GM21381 (cell line): Measurements from ENCODE around the gene DNM3.

Experiments
- ATAC-seq: cut with Tn5 transposase; IDR thresholded peaks from one replicate; pipeline ENCODE4 v1.9.1; 2021; ENCODE audit warnings: mild to moderate bottlenecking, moderate library complexity; ENCODE audit not compliant: unreplicated experiment

The DNM3 gene

DNA sequence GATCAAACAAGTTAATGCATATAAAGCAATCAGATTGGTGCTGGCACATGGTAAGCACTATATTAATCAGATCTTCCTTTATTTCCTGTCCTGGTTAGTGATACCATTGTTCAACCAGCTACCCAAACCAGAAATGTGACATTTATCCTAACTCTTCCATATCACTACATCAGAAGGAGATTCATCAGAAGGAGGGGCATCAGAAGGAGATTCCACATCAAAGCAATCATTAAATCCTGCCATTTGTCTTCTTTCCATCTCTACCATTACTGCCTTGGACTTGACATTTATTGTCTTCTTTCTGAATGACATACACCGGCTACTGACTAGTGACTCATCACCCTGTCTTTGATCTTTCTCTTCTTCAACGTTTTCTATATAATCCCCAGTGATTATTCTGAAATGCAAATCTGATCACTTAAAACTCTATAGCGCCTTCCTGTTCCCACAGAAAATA is 75.0 kb downstream of the DNM3 start:
- no peak for ATAC-seq

DNA sequence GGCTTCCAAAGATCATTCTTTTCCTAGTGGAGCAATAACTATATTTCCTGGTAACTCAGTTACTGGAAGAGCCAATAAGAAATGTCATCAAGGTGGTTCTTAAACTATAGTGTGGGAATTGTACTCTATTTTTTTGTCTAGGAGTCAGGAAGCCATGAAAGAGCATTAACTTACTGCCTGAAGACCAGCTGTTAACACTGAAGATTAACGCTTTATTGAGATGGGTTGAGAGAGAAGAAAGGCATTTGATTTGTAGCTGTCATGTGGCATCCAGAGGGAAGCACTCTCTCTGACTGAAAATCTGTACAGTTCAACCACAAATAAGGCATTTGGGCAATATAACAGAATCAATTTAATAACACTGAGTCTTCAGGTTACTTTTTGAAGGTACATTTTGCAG is 76.0 kb downstream of the DNM3 start:
- no peak for ATAC-seq

DNA sequence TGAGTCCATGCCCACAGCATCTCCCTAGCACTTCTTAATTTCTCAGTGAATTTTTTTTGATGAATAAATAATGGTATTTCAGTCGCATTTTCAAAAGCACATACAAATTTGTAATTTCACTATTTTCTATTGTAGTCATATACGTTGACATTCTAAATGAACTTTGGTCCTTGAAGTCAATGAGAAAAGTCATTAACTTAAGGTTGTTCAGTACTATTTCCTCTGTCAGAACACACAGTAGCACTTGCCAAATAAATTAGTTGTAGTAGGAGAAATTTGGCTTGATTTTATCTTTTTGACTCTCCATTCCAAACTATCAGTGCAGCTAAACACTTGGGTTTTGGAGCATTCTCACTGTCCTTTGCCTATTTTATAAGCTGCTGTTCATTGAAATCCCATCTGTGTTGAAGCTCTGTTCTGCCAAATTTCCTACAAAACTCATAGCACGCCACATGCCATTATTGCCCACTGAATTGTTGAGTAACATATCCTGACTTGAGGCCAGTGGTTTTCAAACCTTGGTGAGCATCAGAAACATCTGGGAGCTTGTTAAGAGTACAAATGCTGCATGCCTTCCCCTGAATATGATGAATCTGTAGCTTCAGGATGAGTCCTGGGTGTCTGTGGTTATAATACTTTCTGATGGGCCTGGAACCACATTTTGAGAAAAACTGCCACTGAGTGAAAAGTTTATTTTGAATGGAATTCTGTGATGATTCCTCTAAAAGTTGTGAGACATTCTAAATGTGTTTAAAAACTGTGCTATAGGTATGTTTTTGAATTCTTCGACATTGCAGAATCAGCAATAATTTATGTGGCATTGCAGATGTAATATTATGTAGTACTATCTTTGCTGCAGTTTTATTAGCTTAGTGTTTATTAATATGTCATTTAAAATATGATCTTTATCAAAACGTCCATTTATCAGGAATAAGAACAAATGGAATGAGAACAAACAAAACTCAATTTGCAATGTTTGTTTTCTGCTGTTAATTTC is 78.9 kb downstream of the DNM3 start:
- no peak for ATAC-seq

DNA sequence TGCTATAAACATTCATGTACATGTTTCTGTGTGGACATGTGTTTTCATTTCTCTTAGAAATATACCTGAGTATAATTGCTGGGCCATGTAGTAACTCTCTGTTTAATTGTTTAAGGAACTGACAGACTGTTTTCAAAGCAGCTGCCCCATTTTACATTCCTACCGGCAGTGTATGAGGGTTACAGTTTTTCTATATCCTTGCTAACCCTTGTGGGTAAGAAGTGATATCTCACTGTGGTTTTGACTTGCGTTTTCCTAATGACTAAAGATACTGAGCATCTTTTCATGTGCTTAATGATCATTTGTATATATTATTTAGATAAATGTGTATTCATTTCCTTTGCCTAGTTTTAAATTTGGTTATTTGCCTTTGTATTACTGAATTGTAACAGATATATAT is 81.7 kb downstream of the DNM3 start:
- no peak for ATAC-seq

DNA sequence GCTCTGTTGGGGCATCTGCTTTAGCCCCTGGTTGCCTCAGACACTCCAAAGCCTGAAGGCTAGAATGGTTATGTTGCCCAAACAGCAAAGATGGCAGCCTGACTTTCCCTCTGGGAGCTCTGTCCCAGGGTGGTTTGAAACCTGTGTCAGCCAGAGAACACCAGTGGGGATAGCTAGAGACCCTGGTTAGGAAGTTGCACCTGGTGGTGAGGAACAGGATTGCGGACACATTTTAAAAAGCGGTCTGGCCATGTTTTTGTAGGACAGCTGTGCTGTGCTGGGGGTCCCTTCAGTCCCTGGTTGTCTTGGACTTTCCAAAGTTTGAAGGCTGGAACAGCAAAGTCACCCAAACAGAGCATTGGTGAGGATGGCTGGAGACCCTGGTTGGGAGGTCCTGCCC is 87.8 kb downstream of the DNM3 start:
- ATAC-seq = no peak

DNA sequence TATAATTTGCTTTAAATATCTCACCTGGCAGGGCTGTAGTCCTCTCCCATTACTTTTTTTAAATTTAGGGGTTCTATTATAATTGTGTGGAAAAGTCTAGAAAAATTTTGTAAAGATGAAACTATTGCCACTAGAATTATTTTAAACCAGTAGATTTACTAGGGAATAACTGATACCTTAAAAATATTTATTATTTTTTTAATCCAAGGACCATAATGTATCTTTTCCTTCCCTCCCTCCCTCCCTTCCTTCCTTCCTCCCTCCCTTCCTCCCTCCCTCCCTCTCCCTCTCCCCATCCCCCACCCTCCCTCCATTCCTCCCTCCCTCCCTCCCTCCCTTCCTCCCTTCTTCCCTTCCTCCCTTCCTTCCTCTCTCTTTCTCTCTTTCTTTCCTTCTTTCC is 90.5 kb downstream of the DNM3 start:
- no peak for ATAC-seq

DNA sequence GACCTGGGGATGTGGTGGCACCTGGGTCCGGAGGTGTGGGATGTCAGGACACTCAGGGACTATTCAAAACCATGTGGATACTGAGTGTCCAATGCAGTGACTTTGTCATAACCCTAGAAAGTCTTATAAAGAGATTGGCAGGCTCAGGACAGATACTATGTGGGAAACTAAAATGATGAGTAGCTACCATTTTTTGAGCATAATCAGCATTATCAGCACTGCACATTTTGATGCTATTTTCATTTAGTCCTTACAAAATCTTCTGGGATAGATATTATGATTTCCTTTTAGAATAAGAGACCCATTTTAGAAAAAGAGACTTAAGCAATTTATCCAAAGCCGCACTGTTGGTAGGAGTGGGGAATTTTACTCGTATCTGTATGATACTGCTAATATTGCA is 93.4 kb downstream of the DNM3 start:
- ATAC-seq = no peak

DNA sequence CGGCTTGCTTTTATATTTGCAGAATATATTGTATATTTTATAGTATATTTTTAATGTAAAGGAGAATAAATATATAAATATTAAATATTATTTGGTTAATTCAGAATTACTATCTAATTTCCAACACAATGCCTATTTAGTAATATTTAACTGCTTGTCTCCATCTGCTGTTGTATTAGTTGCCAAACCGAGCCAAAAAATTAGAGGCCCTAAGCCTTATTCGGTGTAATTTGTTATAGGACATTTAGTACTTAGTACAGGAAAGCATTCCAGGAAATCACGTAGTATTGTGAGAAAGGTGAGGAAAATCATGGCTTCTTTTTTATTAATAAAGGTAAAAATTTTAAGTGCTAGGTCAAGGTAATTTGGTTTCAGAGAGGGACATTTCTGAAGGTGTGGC is 93.8 kb downstream of the DNM3 start:
- ATAC-seq = no peak

DNA sequence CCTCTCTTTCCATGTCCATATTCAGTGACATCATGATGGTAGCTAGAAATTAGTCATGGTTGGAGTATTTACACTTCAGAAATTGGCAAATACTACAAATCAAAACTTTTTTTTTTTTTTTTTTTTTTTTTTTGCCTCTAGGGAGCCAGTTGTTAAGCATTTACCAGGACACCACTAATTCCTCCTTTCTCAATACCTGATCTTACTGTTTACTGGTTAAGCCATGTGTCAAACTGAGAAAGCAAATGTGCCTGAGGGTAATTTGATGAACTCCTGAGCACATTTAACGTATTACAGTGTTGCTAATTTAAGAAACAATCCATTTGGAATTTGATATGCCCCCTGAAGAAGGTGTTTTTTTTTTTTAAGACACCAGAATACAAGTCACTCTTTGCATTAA is 94.4 kb downstream of the DNM3 start:
- ATAC-seq = no peak

DNA sequence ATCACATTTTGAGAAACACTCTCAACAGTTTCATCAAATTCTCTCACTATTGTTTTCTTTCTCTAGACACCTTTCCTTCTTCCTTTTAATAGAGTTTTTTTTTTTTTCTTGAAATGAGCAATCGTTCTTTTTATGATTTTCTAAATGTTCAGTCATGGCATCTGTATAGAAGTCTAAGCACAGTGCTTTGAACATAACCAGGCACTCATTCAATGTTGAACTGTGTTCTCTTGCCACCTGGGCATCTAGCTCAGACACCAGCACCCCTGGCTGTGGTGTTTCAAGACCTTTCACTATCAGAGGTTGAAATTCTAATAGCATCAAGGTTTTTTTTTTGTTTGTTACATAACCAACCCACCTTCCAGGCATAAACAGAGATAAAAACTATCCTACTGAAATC is 96.6 kb downstream of the DNM3 start:
- no peak for ATAC-seq

DNA sequence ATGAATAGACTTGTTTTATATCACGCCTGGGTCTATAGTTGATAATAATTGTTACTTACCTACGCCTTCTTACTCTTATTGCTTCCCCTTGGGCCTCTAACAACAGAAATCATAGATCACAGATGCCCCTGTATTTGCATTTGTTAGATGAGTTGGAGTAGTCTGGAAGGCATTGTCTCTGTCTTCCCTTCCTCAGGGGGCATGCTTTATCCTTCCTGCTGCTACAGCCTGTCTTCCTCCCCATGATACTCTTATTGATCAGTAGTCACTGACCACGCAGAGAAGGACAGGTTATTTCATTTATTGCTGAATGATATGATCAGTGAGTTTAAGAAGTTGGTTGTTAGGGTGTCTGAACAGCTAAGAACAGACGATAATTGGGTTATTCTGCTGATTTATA is 98.4 kb downstream of the DNM3 start:
- no peak for ATAC-seq

DNA sequence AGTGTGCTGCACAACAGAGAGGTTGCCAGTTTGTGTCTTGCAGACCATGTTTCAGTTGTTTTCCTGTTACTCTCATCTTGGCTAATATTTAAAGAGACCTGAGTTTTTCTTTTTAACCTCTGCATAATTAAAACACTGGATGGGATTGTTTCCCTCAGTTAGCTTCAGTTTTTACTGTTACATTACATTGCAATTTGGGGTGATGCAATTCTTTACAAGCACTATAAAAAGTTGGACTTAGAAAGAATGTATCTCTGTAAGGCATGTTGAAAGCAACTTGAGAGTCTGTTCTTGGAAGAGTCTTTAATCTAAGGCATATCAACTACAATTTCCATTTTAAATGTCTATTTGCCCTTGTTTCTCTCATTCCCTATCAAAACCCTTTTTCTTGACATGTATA is 99.1 kb downstream of the DNM3 start:
- no peak for ATAC-seq

DNA sequence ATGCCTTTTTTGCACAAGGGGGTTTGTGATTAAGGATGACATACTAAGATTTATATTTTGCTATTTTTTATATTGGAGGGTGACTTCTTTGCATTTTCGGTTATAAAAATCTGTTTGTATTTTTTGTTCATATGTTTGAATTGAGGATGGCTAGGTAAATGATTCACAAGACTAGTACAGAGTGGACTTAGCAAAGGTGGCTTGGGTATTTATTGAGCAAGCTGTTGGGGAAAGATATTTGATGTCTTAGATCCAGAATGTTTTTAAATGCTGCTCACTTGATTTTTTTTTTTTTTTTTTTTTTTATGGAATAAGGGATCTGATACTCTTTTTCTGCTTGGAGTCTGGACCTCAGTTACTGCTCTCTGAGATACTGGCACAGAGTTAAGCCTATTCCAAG is 100.6 kb downstream of the DNM3 start:
- no peak for ATAC-seq

DNA sequence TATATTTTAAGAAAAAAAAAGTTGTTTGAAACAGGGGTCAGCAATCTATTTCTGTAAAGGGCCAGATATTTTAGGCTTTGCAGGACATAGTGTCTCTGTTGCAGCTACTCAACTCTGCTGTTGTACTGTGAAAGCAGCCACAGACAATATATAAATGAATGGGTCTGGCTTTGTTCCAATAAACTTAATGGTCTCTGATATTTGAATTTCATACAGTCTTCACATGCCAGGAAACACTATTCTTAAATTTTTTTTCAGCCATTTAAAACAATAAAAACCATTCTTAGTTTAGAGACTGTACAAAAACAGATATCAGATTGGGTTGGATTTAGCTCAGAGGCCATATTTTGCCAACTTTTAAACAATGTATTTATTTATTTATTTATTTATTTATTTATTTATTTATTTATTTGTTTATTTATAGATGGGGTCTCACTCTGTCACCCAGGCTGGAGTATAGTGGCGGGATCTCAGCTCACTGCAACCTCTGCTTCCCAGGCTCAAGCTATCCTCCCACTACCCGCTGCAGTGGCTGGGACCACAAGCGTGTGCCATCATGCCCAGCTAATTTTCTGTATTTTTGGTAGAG is 102.8 kb downstream of the DNM3 start:
- ATAC-seq = no peak

DNA sequence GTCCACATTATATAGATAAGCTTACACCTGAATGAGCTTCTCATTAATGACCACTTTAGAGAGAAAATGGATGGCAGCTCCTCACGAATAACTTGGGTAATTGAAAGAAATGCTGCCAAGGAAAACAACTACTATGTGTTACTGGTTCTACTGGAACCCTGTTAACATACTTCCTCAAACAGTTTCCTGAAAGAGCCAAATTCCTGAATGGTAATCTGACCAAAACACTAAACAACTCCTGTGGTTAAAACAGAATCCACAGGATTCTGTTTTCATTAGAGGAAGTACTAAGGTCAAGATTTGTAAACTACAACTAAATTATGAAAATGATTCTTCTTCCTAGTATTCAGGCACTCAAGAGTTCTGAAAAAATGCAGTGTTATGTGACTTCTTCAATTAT is 107.2 kb downstream of the DNM3 start:
- no peak for ATAC-seq

DNA sequence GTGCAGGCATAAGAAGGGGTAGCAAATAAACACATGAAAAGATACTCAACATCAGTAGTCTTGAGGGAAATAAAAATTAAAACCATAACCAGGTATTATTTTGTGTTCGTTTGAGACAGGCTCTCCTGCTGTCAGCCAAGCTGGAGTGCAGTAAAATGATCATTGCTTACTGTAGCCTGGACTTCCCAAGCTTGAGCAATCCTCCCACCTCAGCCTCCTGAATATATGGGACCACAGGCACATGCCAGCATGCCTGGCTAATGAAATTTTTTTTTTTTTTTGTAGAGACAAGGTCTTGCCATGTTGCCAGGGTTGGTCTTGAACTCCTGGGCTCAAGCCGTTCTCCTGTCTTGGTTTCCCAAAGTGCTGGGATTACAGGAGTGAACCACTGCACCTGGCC is 108.0 kb downstream of the DNM3 start:
- no peak for ATAC-seq

DNA sequence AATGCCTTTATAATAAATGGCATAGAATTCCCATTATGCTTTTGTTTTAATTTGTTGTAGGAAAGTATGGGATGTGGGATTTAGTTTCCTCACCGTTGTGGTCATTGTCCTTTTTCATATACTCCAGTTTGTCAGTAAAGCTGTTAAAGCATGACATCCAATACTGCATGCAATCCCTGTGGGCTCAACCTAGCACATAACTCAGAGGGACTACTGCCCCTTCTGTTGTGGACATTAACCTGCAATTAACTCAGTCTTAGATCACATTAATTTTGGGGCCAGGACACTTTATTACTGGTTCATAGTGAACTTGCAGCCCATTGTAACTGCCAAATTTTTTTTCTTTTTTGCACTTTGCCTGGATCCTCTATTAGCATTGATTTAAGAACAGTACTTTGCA is 112.5 kb downstream of the DNM3 start:
- ATAC-seq = no peak

DNA sequence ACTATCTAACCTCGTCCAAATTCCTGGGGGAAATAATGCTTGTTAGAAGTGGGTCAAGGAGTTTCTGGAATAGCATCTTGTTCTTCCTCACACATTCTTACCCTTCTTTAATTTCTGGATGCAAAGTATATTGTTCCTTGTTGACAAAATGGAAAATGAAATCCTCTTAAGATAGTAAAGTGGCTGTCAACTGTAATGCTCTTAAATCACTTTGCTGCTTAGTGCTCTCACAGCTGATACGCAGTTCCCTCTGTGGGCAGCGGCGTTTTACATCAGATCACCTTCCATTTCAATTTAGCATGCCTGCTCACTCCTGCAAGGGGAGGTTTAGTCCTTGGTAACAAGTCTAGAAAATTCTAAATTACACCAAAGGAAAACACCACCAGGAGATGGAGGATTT is 113.1 kb downstream of the DNM3 start:
- no peak for ATAC-seq

DNA sequence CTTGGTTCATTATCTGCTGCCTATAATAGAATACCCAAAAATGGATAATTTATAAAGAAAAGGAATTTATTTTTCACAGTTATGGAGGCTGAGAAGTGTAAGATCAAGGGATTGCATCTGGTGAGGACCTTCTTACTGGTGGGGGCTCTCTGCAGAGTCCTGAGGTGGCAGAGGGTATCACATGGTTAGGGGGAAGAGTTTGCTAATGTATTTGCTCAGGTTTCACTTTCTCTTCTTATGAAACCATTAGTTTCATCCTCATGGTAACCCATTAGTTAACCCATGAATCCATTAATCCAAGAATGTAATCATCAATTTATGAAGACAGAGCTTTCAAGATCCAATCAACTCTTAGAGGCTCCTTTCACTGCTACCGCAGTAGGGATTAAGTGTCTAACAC is 120.6 kb downstream of the DNM3 start:
- no peak for ATAC-seq

DNA sequence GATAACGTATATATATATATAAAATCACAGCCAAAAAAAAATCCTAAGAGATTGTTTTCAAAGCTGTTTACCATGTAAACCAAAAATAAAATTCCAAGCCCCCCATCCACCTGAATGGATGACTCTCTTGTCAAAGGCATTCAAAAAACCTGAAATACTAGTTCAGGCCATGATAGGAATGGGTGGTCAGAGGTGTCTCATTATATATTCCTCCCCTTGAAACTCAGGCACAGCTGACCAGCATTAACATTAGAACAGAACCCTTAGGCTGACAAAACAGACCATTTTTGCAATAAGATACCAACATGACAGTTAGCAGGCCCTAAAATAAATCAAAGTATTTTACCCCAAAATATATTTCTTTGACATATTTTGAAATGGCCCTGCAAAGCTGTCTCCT is 122.5 kb downstream of the DNM3 start:
- ATAC-seq = no peak

DNA sequence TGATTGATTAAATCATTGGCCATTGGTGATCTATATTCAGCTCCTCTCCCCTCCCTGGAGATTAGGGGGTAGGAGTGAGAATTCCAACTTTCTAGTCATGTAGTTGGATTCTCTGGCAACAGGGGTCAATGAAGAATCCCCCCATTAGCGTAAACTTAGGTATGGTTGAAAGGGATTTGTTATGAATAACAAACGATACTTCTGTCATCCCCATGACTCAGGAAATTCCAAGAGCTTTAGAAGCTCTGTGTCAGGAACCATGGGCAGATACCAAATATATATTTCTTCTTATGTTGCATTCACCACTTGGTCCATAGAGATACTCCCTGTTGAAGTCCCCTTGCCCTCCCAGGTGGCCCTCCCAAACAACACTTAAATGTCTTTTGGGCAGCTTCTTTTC is 124.5 kb downstream of the DNM3 start:
- no peak for ATAC-seq

DNA sequence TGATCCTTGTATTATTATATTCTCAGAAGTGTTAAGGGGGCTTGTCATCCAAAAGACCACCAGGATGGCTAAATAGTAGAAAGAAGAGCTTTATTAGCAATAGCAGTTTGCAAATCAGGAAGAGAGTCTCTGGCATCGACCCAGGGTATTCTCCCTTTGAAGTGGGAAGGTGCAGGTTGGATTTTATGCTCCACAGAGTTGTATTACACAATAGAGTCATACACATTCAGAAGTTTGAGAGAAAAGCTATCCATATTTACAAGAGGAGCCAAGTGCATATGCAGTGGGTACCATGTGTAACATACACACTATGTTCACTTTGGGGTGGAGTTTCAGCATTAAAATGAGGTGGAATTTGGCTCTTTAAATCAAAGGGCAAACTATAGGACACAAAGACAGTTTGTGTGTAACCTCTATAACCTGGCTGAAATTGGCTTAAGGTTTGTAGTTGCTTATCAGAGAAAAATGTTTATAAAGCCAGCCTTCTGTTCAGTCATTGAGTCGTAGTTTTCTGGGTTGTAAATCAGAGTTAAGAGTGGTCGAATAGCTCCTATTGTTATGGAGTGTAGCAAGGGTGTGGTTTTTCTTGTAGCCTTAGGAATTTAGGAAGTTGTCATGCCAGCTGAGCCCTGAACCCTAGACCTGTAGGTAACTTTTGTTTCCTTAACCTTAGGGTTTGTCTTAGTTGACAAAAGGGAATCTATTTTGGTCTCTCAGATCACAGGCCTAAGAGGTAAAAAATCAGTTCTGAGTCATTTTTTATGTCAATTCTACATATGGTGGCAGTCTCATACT is 125.3 kb downstream of the DNM3 start:
- no peak for ATAC-seq
